HG03095 (cell line): ENCODE data around the gene RFXANK.
"Not testable (repeated sequence)": the region's sequence is repeated elsewhere in the genome, so short reads cannot be mapped to it uniquely, and the experiment has no call there.

ENCODE experiments used
- ATAC-seq: cut with Tn5 transposase; IDR thresholded peaks from one replicate; pipeline ENCODE4 v1.9.1; 2021; ENCODE audit warnings: moderate library complexity; ENCODE audit not compliant: unreplicated experiment

Gene RFXANK

GRCh38 chr19:19204181-19204580, 12.1 kb downstream of the RFXANK start:
- no peak for ATAC-seq

- no peak for ATAC-seq
Measured at GRCh38 chr19:19205416-19206410, 13.7 kb downstream of the RFXANK start.

- no peak for ATAC-seq
Measured at GRCh38 chr19:19206938-19207337, 14.9 kb downstream of the RFXANK start.

- no peak for ATAC-seq
Measured at GRCh38 chr19:19207637-19208572, 15.8 kb downstream of the RFXANK start.

GRCh38 chr19:19209372-19209771, 17.3 kb downstream of the RFXANK start:
- ATAC-seq = no peak

- ATAC-seq = no peak
Measured at GRCh38 chr19:19211499-19212420, 19.7 kb downstream of the RFXANK start, which contains the start of gene NCAN. NCAN (plus strand) TSS chr19:19211958; CDS start chr19:19216954, 4,996 bp downstream.

- no peak for ATAC-seq
Measured at GRCh38 chr19:19212916-19213315, 20.9 kb downstream of the RFXANK start.

GRCh38 chr19:19213426-19214158, 21.5 kb downstream of the RFXANK start:
- ATAC-seq = no peak

GRCh38 chr19:19214159-19214490, 22.1 kb downstream of the RFXANK start:
- no peak for ATAC-seq

GRCh38 chr19:19214892-19215291, 22.8 kb downstream of the RFXANK start:
- no peak for ATAC-seq

- ATAC-seq = no peak
Measured at GRCh38 chr19:19215792-19216191, 23.7 kb downstream of the RFXANK start.

GRCh38 chr19:19217099-19217498, 25.0 kb downstream of the RFXANK start:
- ATAC-seq = no peak

GRCh38 chr19:19218911-19219310, 26.9 kb downstream of the RFXANK start:
- ATAC-seq = no peak

- not testable (repeated sequence) for ATAC-seq
Measured at GRCh38 chr19:19221000-19221399, 28.9 kb downstream of the RFXANK start.

GRCh38 chr19:19223060-19223459, 31.0 kb downstream of the RFXANK start:
- no peak for ATAC-seq

- ATAC-seq = no peak
Measured at GRCh38 chr19:19223636-19224035, 31.6 kb downstream of the RFXANK start.

GRCh38 chr19:19224150-19224851, 32.2 kb downstream of the RFXANK start:
- no peak for ATAC-seq

GRCh38 chr19:19224852-19225494, 32.9 kb downstream of the RFXANK start:
- ATAC-seq = no peak

- ATAC-seq = no peak
Measured at GRCh38 chr19:19226204-19226603, 34.1 kb downstream of the RFXANK start.
